Astrocyte (in vitro differentiated cells and primary cell): ENCODE measurements around the gene IP6K3. TPM values are rescaled to one million over a fixed set of nuclear protein-coding genes. Genes with fewer than 3 reads are reported as not detected.

Source experiments
- DNase-seq: peaks from one replicate; pipeline ENCODE4 v3.0.0-alpha.2; 2010; ENCODE audit warnings: low read depth
- FAIRE-seq: peaks from 2 replicates; lab custom pipeline; 2011; peaks lifted over from hg19 to GRCh38; lab: Jason Lieb, UNC
- H2AFZ ChIP-seq: 2 replicates; pipeline ENCODE4 v1.6.0; 2012; ENCODE audit warnings: low read depth, low read length, inconsistent platforms
- H3K27ac ChIP-seq: 2 replicates; pipeline ENCODE4 v1.5.1; 2011; ENCODE audit warnings: low read depth, low read length, inconsistent platforms
- H3K27me3 ChIP-seq: 2 replicates; pipeline ENCODE4 v1.6.0; 2011; ENCODE audit warnings: low read length, inconsistent platforms; ENCODE audit not compliant: insufficient read depth
- H3K36me3 ChIP-seq: 2 replicates; pipeline ENCODE4 v1.5.1; 2011; ENCODE audit warnings: low read length, inconsistent platforms; ENCODE audit not compliant: insufficient read depth
- H3K4me1 ChIP-seq: 2 replicates; pipeline ENCODE4 v1.5.1; 2011; ENCODE audit warnings: low read length, inconsistent platforms; ENCODE audit not compliant: insufficient read depth
- H3K4me2 ChIP-seq: 2 replicates; pipeline ENCODE4 v1.6.0; 2012; ENCODE audit warnings: low read length, inconsistent platforms
- H3K4me3 ChIP-seq: 2 replicates; pipeline ENCODE4 v1.5.1; 2011; ENCODE audit warnings: low read depth, mild to moderate bottlenecking, low read length, inconsistent platforms; ENCODE audit not compliant: insufficient read depth
- H3K79me2 ChIP-seq: 2 replicates; pipeline ENCODE4 v1.6.0; 2012; ENCODE audit warnings: mild to moderate bottlenecking, low read length, inconsistent platforms; ENCODE audit not compliant: insufficient read depth
- H3K9ac ChIP-seq: 2 replicates; pipeline ENCODE4 v1.6.0; 2012; ENCODE audit warnings: mild to moderate bottlenecking, low read length, inconsistent platforms
- H3K9me3 ChIP-seq: 2 replicates; pipeline ENCODE4 v1.5.1; 2012; ENCODE audit warnings: low read depth, mild to moderate bottlenecking, low read length, inconsistent platforms; ENCODE audit not compliant: insufficient read depth
- H4K20me1 ChIP-seq: 2 replicates; pipeline ENCODE4 v1.6.0; 2012; ENCODE audit warnings: low read length, inconsistent platforms; ENCODE audit not compliant: insufficient read depth
- H3K27ac Mint-ChIP-seq: one replicate; pipeline ENCODE4 v1.8.0; 2021; ENCODE audit warnings: mild to moderate bottlenecking, mixed read lengths; ENCODE audit not compliant: unreplicated experiment
- H3K27me3 Mint-ChIP-seq: one replicate; pipeline ENCODE4 v1.8.0; 2021; ENCODE audit warnings: low read depth, mixed read lengths; ENCODE audit not compliant: unreplicated experiment
- H3K36me3 Mint-ChIP-seq: one replicate; pipeline ENCODE4 v1.8.0; 2021; ENCODE audit warnings: low read depth, mixed read lengths; ENCODE audit not compliant: unreplicated experiment
- H3K4me1 Mint-ChIP-seq: one replicate; pipeline ENCODE4 v1.8.0; 2021; ENCODE audit warnings: low read depth, mixed read lengths; ENCODE audit not compliant: unreplicated experiment
- H3K4me3 Mint-ChIP-seq: one replicate; pipeline ENCODE4 v1.8.0; 2021; ENCODE audit warnings: mild to moderate bottlenecking, moderate library complexity, mixed read lengths; ENCODE audit not compliant: unreplicated experiment
- H3K9me3 Mint-ChIP-seq: one replicate; pipeline ENCODE4 v1.8.0; 2021; ENCODE audit warnings: mild to moderate bottlenecking, mixed read lengths; ENCODE audit not compliant: unreplicated experiment
- CTCF ChIP-seq: IDR thresholded peaks from 2 replicates; pipeline ENCODE4 v1.5.1; 2011; ENCODE audit warnings: low read depth, mild to moderate bottlenecking, inconsistent platforms, low read length, moderate library complexity; ENCODE audit not compliant: insufficient read depth
- EZH2 ChIP-seq: IDR thresholded peaks from 2 replicates; pipeline ENCODE4 v1.6.1; 2012; ENCODE audit warnings: mild to moderate bottlenecking, low read length, inconsistent platforms; ENCODE audit not compliant: insufficient read depth
- total RNA-seq: library from RNA; stranded (reverse); gene quantifications from 2 replicates; pipeline ENCODE4 v1.2.1, GENCODE V29; 2021

Gene IP6K3
- total RNA-seq, 1 donor from 2014 or later, result 4.6 TPM

DNA sequence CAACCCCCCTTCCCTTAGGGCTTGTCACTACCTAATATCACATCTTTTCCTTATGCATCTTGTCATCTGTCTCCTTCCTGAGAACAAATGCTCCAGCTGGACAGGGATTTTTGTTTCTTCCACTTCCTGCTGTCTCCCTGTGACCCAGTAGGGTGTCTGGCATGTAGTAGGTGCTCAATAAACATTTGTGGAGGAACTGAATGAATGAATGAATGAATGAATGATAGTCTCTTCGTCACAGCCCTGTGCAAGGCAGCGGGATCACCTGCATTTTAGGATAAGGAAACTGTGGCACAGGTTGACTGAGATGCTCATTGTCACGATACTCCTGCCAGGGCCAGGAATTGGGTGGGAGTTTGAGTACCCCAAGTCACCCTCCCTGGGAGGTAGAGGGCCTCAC lies 28.1 kb upstream of the IP6K3 start:
- Histone ChIP-seq H3K4me1 (peaks cover 28% of the 10 kb centered on the region), H3K9ac (no peak overlapping the region), H3K9me3 (no peaks in the 10 kb centered on the region), H3K79me2 (no peaks in the 10 kb centered on the region), H3K27ac (no peak overlapping the region), H3K36me3 (peaks cover 48% of the 10 kb centered on the region), H2AFZ (no peak overlapping the region), H3K4me2 (no peak overlapping the region), H4K20me1 (peaks cover 24% of the 10 kb centered on the region), H3K4me3 (no peak overlapping the region), H3K27me3 (no peaks in the 10 kb centered on the region)
- Mint-ChIP-seq H3K4me1 (peaks cover 29% of the 10 kb centered on the region), H3K9me3 (no peaks in the 10 kb centered on the region), H3K27ac (no peak overlapping the region), H3K36me3 (peaks cover 25% of the 10 kb centered on the region), H3K4me3 (no peak overlapping the region), H3K27me3 (no peaks in the 10 kb centered on the region)
- TF ChIP-seq CTCF, result no peak
- no peak for FAIRE-seq
- no peak for DNase-seq

GRCh38 chr6:33772902-33773472 lies 26.3 kb upstream of the IP6K3 start:
- no peak for FAIRE-seq
- Histone ChIP-seq H3K9me3 (no peaks in the 10 kb centered on the region), H3K79me2 (no peaks in the 10 kb centered on the region), H3K4me2 (no peak overlapping the region), H3K4me3 (no peak overlapping the region), H4K20me1 (peaks cover 15% of the 10 kb centered on the region), H3K27me3 (no peaks in the 10 kb centered on the region), H2AFZ (no peak overlapping the region), H3K27ac (no peak overlapping the region), H3K4me1 (peaks cover 30% of the 10 kb centered on the region), H3K36me3 (peaks cover 31% of the 10 kb centered on the region), H3K9ac (no peak overlapping the region)
- Mint-ChIP-seq H3K4me3 (no peak overlapping the region), H3K27me3 (no peaks in the 10 kb centered on the region), H3K27ac (peak overlapping the region; percentile 62), H3K9me3 (no peaks in the 10 kb centered on the region), H3K36me3 (peaks cover 23% of the 10 kb centered on the region), H3K4me1 (peaks cover 36% of the 10 kb centered on the region)
- no peak for DNase-seq
- no peak for TF ChIP-seq EZH2
- TF ChIP-seq CTCF, result no peak

DNA sequence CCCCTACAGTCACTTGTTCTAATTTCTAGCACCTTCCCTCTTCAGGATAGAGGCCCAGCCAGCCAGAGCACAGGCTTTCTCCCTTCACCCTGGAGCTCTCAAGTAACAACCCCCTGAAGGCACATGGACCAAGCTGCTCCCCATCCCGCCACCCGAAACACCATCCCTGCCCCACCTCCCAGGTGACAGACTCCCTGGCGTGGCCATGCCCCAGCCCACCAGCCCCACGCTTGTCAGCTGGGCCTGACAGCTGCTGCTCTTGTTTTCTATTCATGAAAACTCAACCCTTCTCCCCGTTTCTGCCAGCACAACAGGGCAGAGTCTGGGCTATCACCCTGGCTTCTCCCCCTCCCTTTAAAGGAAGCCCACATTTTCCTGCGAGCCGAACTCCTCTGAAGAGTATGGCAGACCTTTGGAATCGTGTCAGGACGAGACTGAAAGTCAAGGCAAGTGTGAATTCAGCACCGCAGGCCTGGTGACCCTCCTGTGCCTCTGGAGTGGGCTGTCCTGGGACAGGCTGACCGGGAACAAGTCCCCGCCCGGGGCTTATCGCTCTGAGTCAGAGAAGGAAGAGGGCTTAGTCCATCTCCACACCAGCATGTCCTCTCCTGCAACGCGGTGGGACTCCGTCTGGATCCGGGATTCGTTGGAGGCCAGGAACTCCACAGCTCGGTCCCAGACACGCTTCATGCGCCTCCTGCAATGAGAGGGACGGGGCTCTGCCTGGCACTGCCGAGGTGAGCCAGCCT lies 25.6 kb upstream of the IP6K3 start:
- Histone ChIP-seq H4K20me1 (peaks cover 12% of the 10 kb centered on the region), H3K27ac (peak overlapping the region; percentile 62), H2AFZ (no peak overlapping the region), H3K27me3 (no peaks in the 10 kb centered on the region), H3K4me1 (peaks cover 30% of the 10 kb centered on the region), H3K9me3 (peaks cover 2% of the 10 kb centered on the region), H3K4me2 (peak overlapping the region; percentile 70), H3K9ac (peak overlapping the region; percentile 55), H3K36me3 (peaks cover 25% of the 10 kb centered on the region), H3K79me2 (no peaks in the 10 kb centered on the region), H3K4me3 (no peak overlapping the region)
- no peaks in the 10 kb centered on the region for H3K9me3 Mint-ChIP-seq
- H3K4me1 Mint-ChIP-seq, result peaks cover 37% of the 10 kb centered on the region
- peak overlapping the region; percentile 50 for H3K4me3 Mint-ChIP-seq
- DNase-seq (no peak), FAIRE-seq (no peak)
- no peaks in the 10 kb centered on the region for H3K27me3 Mint-ChIP-seq
- peaks cover 19% of the 10 kb centered on the region for H3K36me3 Mint-ChIP-seq
- no peak for TF ChIP-seq EZH2
- TF ChIP-seq CTCF, result no peak
- peak overlapping the region; percentile 75 for H3K27ac Mint-ChIP-seq
